Prostate gland (tissue), 2 donors: ENCODE data around the gene COIL.

Source experiments
- POLR2A ChIP-seq: fragments of 450-650 bp; IDR thresholded peaks from one replicate; pipeline ENCODE4 v1.6.1; 2016; ENCODE audit warnings: antibody characterized with exemption, mild to moderate bottlenecking
- TF ChIP-seq, protein P1 (sequence below), 4 experiments: fragments of 200-600 bp in 2 of 4; fragments of 450-650 bp in 2 of 4; sonication (generic) in 2 of 4; IDR thresholded peaks; 1 replicate in 3 of 4; 2 replicates in 1 of 4; pipeline ENCODE4 v1.5.1; 2016 to 2019; ENCODE audit warnings: antibody characterized with exemption in 4 of 4, mild to moderate bottlenecking in 2 of 4, moderate library complexity in 2 of 4

DNA sequence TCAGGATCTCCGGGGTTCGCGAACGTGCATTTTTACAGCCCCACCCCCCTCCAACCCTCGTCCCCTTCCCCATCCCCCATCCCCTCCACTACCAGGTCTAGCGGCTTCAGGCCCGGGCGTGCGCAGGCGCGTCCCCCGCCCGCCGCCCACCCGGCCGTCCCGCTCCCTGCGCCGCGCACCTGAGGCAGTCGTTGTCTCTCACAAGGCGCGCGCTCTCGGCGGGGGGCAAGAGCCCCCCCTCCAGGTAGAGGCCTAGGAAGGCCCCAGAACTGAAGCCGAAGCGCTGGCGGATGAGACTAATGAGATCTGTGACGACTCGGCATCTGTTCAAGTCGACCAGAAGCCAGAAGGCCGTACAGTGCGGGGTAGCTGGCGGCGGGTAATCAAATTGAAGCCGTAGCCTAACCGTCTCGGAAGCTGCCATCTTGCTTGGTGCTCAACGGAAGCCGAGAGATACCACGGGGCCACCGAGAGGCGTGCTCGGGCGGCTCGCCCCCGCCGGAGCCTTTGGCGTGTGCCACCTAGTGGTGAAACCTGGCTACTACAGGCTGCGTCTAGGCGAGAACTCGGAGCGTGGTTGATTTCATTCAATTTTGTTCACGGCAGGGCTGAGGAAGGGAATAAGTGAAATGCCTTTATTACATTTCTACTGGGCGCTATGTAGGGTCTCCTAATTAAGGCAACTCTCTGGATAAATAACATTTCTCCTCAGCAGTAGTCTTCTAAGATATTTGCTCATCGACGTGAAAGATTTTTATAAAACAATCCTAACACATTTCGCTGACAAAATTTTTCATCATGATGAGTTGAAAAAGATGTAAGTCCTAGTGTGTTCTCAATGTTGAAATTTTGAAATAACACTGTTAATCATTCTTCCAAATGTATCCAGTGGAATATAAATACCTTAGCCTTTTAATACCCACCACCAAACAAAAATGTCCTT, at the start of gene COIL:
- TF ChIP-seq, protein P1, sequence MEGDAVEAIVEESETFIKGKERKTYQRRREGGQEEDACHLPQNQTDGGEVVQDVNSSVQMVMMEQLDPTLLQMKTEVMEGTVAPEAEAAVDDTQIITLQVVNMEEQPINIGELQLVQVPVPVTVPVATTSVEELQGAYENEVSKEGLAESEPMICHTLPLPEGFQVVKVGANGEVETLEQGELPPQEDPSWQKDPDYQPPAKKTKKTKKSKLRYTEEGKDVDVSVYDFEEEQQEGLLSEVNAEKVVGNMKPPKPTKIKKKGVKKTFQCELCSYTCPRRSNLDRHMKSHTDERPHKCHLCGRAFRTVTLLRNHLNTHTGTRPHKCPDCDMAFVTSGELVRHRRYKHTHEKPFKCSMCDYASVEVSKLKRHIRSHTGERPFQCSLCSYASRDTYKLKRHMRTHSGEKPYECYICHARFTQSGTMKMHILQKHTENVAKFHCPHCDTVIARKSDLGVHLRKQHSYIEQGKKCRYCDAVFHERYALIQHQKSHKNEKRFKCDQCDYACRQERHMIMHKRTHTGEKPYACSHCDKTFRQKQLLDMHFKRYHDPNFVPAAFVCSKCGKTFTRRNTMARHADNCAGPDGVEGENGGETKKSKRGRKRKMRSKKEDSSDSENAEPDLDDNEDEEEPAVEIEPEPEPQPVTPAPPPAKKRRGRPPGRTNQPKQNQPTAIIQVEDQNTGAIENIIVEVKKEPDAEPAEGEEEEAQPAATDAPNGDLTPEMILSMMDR (IDR thresholded peaks at IDR 0.05) = peak; percentile 91 to 100 (median 99)
- peak; percentile 10 for TF ChIP-seq POLR2A
